WTC11 (cell line): Measurements from ENCODE around the gene NXF1. TPM values are rescaled to one million over a fixed set of nuclear protein-coding genes. Genes with fewer than 3 reads are reported as not detected.

Experiments
- ATAC-seq: fragments of 200-7000 bp; cut with Tn5 transposase; 2 replicates; pipeline ENCODE4 v1.10.0; 2021; ENCODE audit warnings: mild to moderate bottlenecking, moderate library complexity
- CTCF ChIA-PET: fragments of 300-600 bp; sonication (Branson Sonifier 250); formaldehyde crosslinking; loops from one replicate; lab custom pipeline; 2021; ENCODE audit warnings: antibody characterized with exemption; lab: Charles Lee
- POLR2A ChIA-PET: fragments of 350-600 bp; sonication (Branson Sonifier 250); formaldehyde crosslinking; loops from one replicate; lab custom pipeline; 2021; ENCODE audit warnings: antibody characterized with exemption; lab: Charles Lee
- DNase-seq: peaks from one replicate; pipeline ENCODE4 v3.0.0; 2021; ENCODE audit warnings: low spot score
- H3K27ac Mint-ChIP-seq: 2 replicates; pipeline ENCODE4 v1.8.0; 2021; ENCODE audit warnings: mixed read lengths
- H3K27me3 Mint-ChIP-seq: 2 replicates; pipeline ENCODE4 v1.8.0; 2021; ENCODE audit warnings: low read depth, mild to moderate bottlenecking, moderate library complexity, mixed read lengths
- H3K36me3 Mint-ChIP-seq: 2 replicates; pipeline ENCODE4 v1.8.0; 2021; ENCODE audit warnings: mixed read lengths
- H3K4me1 Mint-ChIP-seq: 2 replicates; pipeline ENCODE4 v1.8.0; 2022; ENCODE audit warnings: mixed read lengths
- H3K4me3 Mint-ChIP-seq: 2 replicates; pipeline ENCODE4 v1.8.0; 2021; ENCODE audit warnings: mild to moderate bottlenecking, moderate library complexity, mixed read lengths
- H3K9me3 Mint-ChIP-seq: 2 replicates; pipeline ENCODE4 v1.8.0; 2021; ENCODE audit warnings: mixed read lengths
- AR ChIP-seq: fragments of 250-450 bp; sonication (Bioruptor Pico); IDR thresholded peaks from 2 replicates; pipeline ENCODE4 v1.9.0; 2021; ENCODE audit warnings: mild to moderate bottlenecking
- ARID4B ChIP-seq: sonication (generic); formaldehyde crosslinking; IDR thresholded peaks from 2 replicates; pipeline ENCODE4 v1.8.0; 2023; ENCODE audit warnings: missing genetic modification reagents, mild to moderate bottlenecking, borderline replicate concordance
- CTCF ChIP-seq: fragments of 200-600 bp; IDR thresholded peaks from 2 replicates; pipeline ENCODE4 v1.8.0; 2022; ENCODE audit warnings: antibody characterized with exemption
- E2F4 ChIP-seq: sonication (generic); formaldehyde crosslinking; IDR thresholded peaks from 2 replicates; pipeline ENCODE4 v1.8.1; 2022; ENCODE audit warnings: low read depth, mild to moderate bottlenecking, moderate library complexity, missing genetic modification reagents, borderline replicate concordance
- ESRRA ChIP-seq: sonication (generic); formaldehyde crosslinking; IDR thresholded peaks from 2 replicates; pipeline ENCODE4 v1.8.1; 2022; ENCODE audit warnings: mild to moderate bottlenecking, missing genetic modification reagents, borderline replicate concordance
- ETV6 ChIP-seq: sonication (generic); formaldehyde crosslinking; IDR thresholded peaks from 2 replicates; pipeline ENCODE4 v1.8.1; 2022; ENCODE audit warnings: mild to moderate bottlenecking, missing genetic modification reagents
- GABPB1 ChIP-seq: sonication (generic); formaldehyde crosslinking; IDR thresholded peaks from 2 replicates; pipeline ENCODE4 v1.8.1; 2023; ENCODE audit warnings: mild to moderate bottlenecking, missing genetic modification reagents
- HMGXB4 ChIP-seq: sonication (generic); formaldehyde crosslinking; IDR thresholded peaks from 2 replicates; pipeline ENCODE4 v1.8.1; 2023; ENCODE audit warnings: mild to moderate bottlenecking, moderate library complexity, missing genetic modification reagents
- JUN ChIP-seq: sonication (generic); formaldehyde crosslinking; IDR thresholded peaks from 2 replicates; pipeline ENCODE4 v1.8.0; 2023; ENCODE audit warnings: mild to moderate bottlenecking, missing genetic modification reagents
- NFE2L1 ChIP-seq: sonication (generic); formaldehyde crosslinking; IDR thresholded peaks from 2 replicates; pipeline ENCODE4 v1.8.1; 2023; ENCODE audit warnings: missing genetic modification reagents
- OVOL2 ChIP-seq: fragments of 250-450 bp; sonication (Bioruptor Pico); IDR thresholded peaks from 2 replicates; pipeline ENCODE4 v1.9.0; 2021; ENCODE audit warnings: mild to moderate bottlenecking, borderline replicate concordance
- PRRX2 ChIP-seq: fragments of 250-450 bp; sonication (Bioruptor Pico); IDR thresholded peaks from 2 replicates; pipeline ENCODE4 v1.8.0; 2021; ENCODE audit warnings: mild to moderate bottlenecking
- TCF7 ChIP-seq: sonication (generic); formaldehyde crosslinking; IDR thresholded peaks from 2 replicates; pipeline ENCODE4 v1.8.0; 2022; ENCODE audit warnings: mild to moderate bottlenecking, low read depth, missing genetic modification reagents, moderate library complexity
- TEAD1 ChIP-seq: sonication (generic); formaldehyde crosslinking; IDR thresholded peaks from 2 replicates; pipeline ENCODE4 v1.8.0; 2022; ENCODE audit warnings: mild to moderate bottlenecking, missing genetic modification reagents
- TEAD4 ChIP-seq: sonication (generic); formaldehyde crosslinking; IDR thresholded peaks from 2 replicates; pipeline ENCODE4 v1.8.0; 2022; ENCODE audit warnings: mild to moderate bottlenecking, missing genetic modification reagents
- ZNF121 ChIP-seq: sonication (generic); formaldehyde crosslinking; IDR thresholded peaks from 2 replicates; pipeline ENCODE4 v1.8.0; 2023; ENCODE audit warnings: missing genetic modification reagents
- ZNF281 ChIP-seq: sonication (generic); formaldehyde crosslinking; IDR thresholded peaks from 2 replicates; pipeline ENCODE4 v1.8.0; 2023; ENCODE audit warnings: mild to moderate bottlenecking, missing genetic modification reagents
- ZSCAN18 ChIP-seq: fragments of 250-450 bp; sonication (Bioruptor Pico); IDR thresholded peaks from 2 replicates; pipeline ENCODE4 v2.1.2; 2022; ENCODE audit warnings: mild to moderate bottlenecking, moderate library complexity
- total RNA-seq: library from RNA; stranded (reverse); gene quantifications from 3 replicates; pipeline ENCODE4 v1.2.3, GENCODE V29; 2021

NXF1 gene
- total RNA-seq, 1 experiment from 2014 or later, result 43.2 TPM

GRCh38 chr11:62786318-62787004, 18.8 kb downstream of the NXF1 start:
- ATAC-seq (peak; percentile 61), DNase-seq (peak; percentile 93)
- peak overlapping the region; percentile 64 for H3K4me3 Mint-ChIP-seq
- peak overlapping the region; percentile 71 for H3K27ac Mint-ChIP-seq
- CTCF ChIA-PET, result interaction anchor here (0.6 to 4.6 kb wide), 60 partner anchors 10 to 392 kb away, joined by 3 to 121 read pairs (median 5); partner anchors contain the start of genes B3GAT3, BSCL2, C11orf98 and CSKMT
- peaks cover 29% of the 10 kb centered on the region for H3K4me1 Mint-ChIP-seq
- POLR2A ChIA-PET, result interaction anchor here (0.7 to 3.4 kb wide), 19 partner anchors 15 to 122 kb away, joined by 3 to 25 read pairs (median 5); partner anchors contain the start of genes C11orf98, CSKMT, GNG3 and HNRNPUL2
- no peaks in the 10 kb centered on the region; the same call in 1 of the 2 replicates for H3K27me3 Mint-ChIP-seq
- H3K36me3 Mint-ChIP-seq, result peaks cover 39% of the 10 kb centered on the region
- no peaks in the 10 kb centered on the region for H3K9me3 Mint-ChIP-seq
- TF ChIP-seq ESRRA (CRISPR knock-in tag) (0 out of 2 replicates have a peak, but pooled peaks have one; percentile 22), AR (CRISPR knock-in tag) (peak; percentile 57; the same call in 1 of the 2 replicates), TEAD4 (CRISPR knock-in tag) (peak; percentile 55; the same call in 1 of the 2 replicates), GABPB1 (CRISPR knock-in tag) (peak; percentile 48; the same call in 1 of the 2 replicates), E2F4 (CRISPR knock-in tag) (no peak), JUN (CRISPR knock-in tag) (no peak), TEAD1 (CRISPR knock-in tag) (0 out of 2 replicates have a peak, but pooled peaks have one; percentile 55), ARID4B (CRISPR knock-in tag) (0 out of 2 replicates have a peak, but pooled peaks have one; percentile 47), NFE2L1 (CRISPR knock-in tag) (no peak), CTCF (peak; percentile 96), HMGXB4 (CRISPR knock-in tag) (peak; percentile 92), ZSCAN18 (CRISPR knock-in tag) (no peak), OVOL2 (CRISPR knock-in tag) (no peak), ETV6 (CRISPR knock-in tag) (no peak), PRRX2 (0 out of 2 replicates have a peak, but pooled peaks have one; percentile 64), ZNF281 (CRISPR knock-in tag) (no peak), TCF7 (0 out of 2 replicates have a peak, but pooled peaks have one; percentile 21), ZNF121 (peak; percentile 97)
